DMS53 treated with DMSO at 0.1 percent for 48 hours (cell line): ENCODE measurements around the gene LAMB4.

Source experiments
- DNase-seq: peaks from one replicate; lab custom pipeline; 2025; ENCODE audit not compliant: unreplicated experiment; lab: John Stamatoyannopoulos, UW

LAMB4 gene

DNA sequence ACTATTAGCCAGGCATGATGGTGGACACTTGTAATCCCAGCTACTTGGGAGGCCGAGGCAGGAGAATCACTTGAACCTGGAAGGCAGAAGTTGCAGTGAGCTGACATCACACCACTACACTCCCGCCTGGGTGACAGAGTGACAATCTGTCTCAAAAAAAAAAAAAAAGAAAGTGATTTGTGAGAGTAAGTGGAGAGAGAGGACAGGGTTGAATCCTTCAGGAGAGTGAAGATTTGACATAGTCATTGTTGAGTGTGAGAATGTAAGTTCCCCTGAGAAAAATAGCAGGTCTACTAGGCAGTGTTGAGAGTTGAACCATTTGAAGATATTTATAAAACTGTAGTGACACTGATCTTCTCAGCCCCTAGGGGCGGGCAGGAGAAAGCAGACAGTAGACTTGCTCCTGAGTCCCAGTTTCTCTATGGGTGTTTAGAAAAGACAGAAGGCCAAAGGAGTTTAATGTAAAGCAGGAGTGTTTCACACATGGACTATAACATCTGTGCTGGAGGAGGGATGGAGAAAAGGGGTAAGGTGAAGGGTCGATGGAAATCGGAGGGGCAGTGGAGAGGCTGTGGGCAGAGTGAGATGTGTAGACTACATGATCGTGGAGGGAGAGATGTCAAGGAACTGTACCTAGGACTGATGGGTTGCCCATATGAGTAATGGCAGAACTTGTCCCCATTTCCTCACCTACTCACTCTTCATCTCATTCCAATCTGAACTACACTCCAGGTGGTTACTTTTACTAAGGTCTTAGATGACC is 13.7 kb upstream of the LAMB4 start:
- DNase-seq = no peak

- no peak for DNase-seq
Measured at GRCh38 chr7:108142675-108143259, 12.6 kb upstream of the LAMB4 start.

- DNase-seq = no peak
Measured at GRCh38 chr7:108142180-108142579, 12.0 kb upstream of the LAMB4 start.

- DNase-seq = no peak
Measured at GRCh38 chr7:108140671-108141070, 10.5 kb upstream of the LAMB4 start.

DNA sequence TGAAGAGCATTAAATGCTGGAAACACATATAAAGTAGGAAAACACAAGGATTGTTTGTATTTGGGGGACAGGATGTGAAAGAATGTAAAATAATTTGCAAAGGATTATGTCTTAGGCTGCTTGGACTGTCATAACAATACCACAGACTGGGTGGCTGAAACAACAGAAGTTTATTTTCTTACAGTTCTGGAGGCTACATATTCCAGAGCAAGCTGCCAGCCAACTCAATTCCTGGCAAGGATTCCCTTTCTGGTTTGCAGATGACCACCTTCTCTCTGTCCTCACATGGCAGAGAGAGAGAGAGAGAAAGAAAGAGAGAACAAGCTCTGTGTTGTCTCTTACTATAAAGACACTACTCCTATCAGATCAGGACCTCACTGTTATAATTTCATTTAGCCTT is 8.8 kb upstream of the LAMB4 start:
- no peak for DNase-seq

GRCh38 chr7:108137993-108138392 is 7.8 kb upstream of the LAMB4 start:
- DNase-seq = no peak

DNA sequence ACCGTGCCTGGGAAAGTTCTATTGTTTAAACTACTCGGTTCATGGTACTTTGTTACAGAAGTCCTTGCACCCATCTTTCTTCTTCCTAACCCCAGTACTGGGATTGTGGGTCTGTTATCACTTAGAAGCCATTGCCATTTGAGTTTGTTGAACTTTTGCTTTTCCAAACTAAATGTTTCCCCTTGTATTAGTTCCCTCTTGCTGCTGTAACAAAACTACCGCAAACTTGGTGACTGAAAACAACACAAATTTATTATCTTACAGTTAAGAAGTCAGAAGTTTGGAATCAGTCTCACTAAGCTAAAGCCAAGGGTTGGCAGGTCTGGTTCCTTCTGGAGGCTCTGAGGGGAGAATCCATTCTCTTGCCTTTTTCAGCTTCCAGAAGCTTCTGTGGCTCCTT is 6.9 kb upstream of the LAMB4 start:
- no peak for DNase-seq

GRCh38 chr7:108136191-108136688 is 6.1 kb upstream of the LAMB4 start:
- no peak for DNase-seq

GRCh38 chr7:108135446-108136190 is 5.5 kb upstream of the LAMB4 start:
- DNase-seq = no peak

DNA sequence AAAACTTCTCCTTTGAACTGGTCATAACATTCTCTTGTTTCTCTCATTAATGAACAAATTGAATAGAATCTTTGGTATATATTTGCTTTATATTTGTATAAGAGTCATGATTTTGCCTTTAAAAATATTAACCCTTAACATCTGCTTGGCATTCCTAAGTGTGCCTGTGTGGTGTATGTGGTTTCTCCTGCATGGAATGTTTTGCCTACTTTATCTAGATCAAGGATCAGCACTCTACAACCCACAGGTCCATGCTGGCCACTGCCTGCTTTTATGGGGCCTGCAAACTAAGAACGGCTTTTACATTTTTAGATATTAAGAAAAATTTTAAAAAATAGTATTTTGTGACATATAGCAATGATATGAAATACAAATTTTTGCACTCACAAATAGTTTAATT is 4.3 kb upstream of the LAMB4 start:
- DNase-seq = no peak

- DNase-seq = no peak
Measured at GRCh38 chr7:108132551-108133265, 2.5 kb upstream of the LAMB4 start.

GRCh38 chr7:108129018-108129965 is 869 bp downstream of the LAMB4 start:
- DNase-seq = no peak

DNA sequence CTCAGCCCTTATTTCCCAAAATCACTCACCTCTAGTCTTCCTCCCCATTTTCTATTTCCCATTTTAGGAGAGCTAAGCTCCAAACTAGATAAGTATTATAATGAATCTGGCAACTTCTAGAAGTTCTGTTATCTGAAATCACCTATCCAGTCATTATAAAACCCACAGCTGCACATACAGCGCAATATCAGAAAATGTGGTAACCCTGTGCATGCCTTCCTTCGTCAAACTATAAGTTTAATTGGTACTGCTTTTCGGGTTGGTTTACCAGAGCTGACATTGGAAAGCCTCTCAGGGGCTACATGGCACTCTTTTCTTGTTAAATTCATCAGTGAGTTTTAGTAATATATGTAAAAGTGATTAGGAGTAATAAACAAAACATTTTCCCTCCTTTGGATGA is 1.6 kb downstream of the LAMB4 start:
- no peak for DNase-seq

DNA sequence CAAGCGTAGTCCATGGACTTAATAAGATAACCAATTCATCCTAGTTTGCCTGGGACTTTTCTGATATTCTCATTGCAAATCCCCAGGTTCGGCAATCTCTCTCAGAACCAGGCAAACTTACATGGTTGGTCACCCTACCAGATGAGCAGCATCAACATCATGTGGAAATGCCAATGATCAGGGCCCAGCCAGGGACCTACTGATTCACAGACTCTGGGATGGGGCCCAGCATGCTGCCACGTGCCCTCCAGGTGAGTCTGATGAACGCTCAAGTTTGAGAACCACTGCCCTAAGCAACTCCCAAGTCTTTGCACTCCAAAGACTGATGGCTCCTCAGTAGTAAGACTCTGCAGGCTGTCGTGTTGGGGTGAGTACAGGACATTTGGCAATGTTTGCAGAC is 2.7 kb downstream of the LAMB4 start:
- DNase-seq = no peak

DNA sequence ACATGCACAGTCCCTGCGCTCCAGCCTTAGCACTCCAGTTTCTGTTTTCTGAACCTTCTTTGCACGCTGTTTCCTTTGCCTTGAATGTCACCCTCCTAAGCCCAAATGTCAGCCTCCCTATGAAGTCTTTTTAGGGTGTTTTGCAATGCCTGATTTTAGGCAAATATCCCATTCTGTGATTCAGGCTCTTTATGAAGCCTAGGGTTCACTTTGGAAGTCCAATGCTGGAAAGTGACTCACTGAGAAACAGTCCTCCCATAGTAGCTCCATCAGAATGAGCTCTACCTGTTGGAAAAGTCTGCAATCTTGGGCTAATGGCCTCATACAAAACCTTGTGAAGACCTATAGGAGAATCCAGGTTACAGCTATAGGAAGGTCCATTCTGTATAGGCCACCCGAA is 5.3 kb downstream of the LAMB4 start:
- no peak for DNase-seq

DNA sequence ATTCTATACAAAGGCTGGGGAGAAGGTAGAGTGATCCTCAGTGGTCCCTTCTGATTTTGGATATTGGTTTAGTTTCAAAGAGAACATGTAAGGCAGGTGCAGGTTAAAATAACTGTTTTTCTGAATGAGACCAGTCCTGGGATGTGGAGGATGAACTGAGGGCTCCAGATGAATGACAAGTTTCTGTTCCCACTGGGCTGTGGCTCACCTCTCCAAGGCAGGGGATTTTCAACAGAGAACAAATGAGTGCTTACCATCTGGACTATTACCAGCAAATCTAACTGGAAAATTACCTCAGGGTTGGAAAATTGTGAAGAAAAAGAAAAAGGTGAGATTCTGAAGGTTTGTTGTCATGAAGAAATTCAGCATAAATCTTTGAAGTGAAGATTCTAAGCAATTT is 8.0 kb downstream of the LAMB4 start:
- no peak for DNase-seq

GRCh38 chr7:108120933-108121332 is 9.2 kb downstream of the LAMB4 start:
- DNase-seq = no peak

DNA sequence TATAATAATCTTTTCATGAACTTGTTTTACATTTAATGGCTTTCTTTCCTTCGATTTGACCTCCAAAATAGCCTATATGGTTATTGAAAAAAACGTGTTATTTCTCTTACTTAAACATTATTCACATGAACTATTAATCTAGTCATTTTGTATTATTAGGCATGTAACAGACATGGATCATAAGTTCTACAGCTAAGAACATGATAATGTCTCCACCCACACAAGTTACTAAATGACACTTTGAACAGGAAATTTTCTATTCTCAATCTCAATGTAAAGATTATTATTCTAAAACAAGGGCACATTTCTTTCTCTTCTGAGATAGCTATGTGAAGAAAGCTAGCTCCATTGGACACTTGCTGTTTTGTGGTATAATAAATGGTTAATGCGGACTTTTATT is 10.0 kb downstream of the LAMB4 start:
- DNase-seq = no peak

GRCh38 chr7:108118959-108119358 is 11.2 kb downstream of the LAMB4 start:
- no peak for DNase-seq

DNA sequence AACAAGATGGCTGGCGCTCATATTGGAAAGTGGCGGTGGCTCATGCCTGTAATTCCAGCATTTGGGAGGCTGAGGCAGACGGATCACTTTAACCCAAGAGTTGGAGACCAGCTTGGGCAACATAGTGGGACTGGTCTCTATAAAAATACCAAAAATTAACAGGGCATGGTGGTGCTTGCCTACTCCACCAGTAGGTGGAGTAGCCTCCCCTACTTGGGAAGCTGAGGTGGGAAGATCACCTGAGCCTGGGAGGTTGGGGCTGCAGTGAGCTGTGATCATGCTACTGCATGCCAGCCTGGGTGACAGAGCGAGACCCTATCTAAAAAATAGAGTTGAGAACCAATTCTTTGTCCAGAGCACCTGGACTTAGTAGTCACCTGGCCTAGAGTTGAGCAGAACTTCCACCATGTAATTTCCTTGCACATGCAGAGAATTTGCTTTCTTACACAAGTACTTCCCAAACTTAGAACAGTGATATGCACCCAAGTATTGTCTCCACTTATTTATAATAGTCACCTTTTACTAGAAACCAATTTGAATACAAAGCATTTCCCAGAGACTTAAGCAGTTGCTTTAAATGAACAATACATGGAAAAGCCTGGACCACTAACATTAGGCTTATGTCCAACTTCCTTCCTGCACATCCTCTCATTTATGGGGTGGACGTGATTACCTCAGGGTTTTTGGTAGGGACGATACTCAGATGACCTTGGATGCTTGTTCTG is 15.9 kb downstream of the LAMB4 start:
- peak; percentile 11 for DNase-seq
